ENCODE measurements around the gene GTPBP2. TPM values are rescaled to one million over a fixed set of nuclear protein-coding genes. Genes with fewer than 3 reads are reported as not detected.

GTPBP2 gene
- total RNA-seq, 1 experiment from 2014 or later: 59.4 TPM

DNA sequence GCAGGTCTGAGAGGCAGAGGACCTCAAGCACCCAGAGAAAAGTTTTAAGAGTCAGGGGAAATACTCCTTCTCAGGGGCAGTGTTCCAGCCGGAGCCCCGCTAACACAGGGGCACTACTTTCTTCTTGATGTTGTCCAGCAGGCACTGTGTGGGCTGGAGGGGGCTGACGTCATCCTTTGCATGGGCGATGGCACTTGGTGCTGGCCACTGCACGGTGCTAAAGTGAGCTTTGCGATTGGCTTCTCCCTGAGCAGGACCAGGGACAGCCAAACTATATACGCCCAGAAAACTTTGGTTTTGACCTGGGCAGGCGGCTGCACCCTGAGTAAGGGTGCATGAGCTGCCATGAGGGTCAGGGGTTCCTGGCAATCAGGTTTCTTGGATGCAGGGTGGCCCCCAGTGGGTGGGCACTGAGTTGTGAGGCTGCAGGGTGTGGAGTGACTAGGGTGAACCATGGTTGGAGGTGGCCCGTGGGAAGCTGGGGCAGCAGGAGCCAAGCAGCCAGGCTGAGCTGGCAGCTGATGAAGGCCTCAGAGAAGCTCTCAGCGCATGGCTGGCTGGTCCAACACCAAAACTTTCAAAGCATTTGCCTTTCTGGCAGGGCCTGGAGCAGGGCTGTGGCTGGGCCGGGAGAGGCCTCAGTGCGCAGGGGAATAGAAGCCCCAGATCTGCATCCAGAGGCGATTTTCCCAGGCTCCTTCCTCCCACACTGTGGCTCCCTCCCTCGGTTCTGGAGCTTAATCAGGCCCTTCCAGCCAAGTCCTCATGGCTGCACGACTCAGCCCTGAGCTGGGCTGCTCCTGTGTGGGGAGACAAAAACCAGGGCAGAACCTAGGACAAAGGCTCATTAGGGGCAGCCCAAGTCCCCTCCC is 40.2 kb upstream of the GTPBP2 start:
- Histone ChIP-seq H3K4me1 (ENCODE audit: control insufficient read depth, insufficient read depth, low read length) (peaks cover 9% of the 10 kb centered on the region), H3K9me3 (ENCODE audit: control insufficient read depth, insufficient read depth, low read depth, low read length) (no peaks in the 10 kb centered on the region), H3K27me3 (ENCODE audit: control insufficient read depth, insufficient read depth, low read length) (no peaks in the 10 kb centered on the region), H3K36me3 (ENCODE audit: control insufficient read depth, insufficient read depth, low read length) (no peaks in the 10 kb centered on the region), H3K4me3 (ENCODE audit: low read depth in 2 of 2, low read length in 2 of 2) (no peak overlapping the region), H3K27ac (ENCODE audit: low read length) (no peak overlapping the region)
- ChIA-PET POLR2A (interaction anchor here (0.5 to 1.0 kb wide), 2 partner anchors 18 to 1546 kb away, joined by 3 to 9 read pairs; no protein-coding TSS in a partner anchor), CTCF (interaction anchor here (0.6 kb wide), 1 partner anchor 24 kb away, joined by 4 read pairs; no protein-coding TSS in a partner anchor)
- ATAC-seq (peak; percentile 33), DNase-seq (ENCODE audit: low read depth, low spot score) (no peak)
- no TSS peak for BruUV-seq (replicated peaks)
- in situ Hi-C loops (cut with HindIII; ENCODE audit: low pct_unique_long_range_greater_than_20kb, low sequenced_read_pairs): no loop called here
- TF ChIP-seq POLR2AphosphoS5 (IDR thresholded peaks at IDR 0.05; ENCODE audit: low read depth, low read length) (peak; percentile 18; the same call in 1 of the 2 replicates), TCF7L2 (IDR thresholded peaks at IDR 0.05; ENCODE audit: low read depth, low read length) (no peak), SIN3A (IDR thresholded peaks at IDR 0.05; ENCODE audit: borderline replicate concordance, insufficient read depth, low read depth, low read length) (no peak)
- TF ChIP-seq, protein P1, sequence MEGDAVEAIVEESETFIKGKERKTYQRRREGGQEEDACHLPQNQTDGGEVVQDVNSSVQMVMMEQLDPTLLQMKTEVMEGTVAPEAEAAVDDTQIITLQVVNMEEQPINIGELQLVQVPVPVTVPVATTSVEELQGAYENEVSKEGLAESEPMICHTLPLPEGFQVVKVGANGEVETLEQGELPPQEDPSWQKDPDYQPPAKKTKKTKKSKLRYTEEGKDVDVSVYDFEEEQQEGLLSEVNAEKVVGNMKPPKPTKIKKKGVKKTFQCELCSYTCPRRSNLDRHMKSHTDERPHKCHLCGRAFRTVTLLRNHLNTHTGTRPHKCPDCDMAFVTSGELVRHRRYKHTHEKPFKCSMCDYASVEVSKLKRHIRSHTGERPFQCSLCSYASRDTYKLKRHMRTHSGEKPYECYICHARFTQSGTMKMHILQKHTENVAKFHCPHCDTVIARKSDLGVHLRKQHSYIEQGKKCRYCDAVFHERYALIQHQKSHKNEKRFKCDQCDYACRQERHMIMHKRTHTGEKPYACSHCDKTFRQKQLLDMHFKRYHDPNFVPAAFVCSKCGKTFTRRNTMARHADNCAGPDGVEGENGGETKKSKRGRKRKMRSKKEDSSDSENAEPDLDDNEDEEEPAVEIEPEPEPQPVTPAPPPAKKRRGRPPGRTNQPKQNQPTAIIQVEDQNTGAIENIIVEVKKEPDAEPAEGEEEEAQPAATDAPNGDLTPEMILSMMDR (IDR thresholded peaks at IDR 0.05): no peak
- TF ChIP-seq, protein P2, sequence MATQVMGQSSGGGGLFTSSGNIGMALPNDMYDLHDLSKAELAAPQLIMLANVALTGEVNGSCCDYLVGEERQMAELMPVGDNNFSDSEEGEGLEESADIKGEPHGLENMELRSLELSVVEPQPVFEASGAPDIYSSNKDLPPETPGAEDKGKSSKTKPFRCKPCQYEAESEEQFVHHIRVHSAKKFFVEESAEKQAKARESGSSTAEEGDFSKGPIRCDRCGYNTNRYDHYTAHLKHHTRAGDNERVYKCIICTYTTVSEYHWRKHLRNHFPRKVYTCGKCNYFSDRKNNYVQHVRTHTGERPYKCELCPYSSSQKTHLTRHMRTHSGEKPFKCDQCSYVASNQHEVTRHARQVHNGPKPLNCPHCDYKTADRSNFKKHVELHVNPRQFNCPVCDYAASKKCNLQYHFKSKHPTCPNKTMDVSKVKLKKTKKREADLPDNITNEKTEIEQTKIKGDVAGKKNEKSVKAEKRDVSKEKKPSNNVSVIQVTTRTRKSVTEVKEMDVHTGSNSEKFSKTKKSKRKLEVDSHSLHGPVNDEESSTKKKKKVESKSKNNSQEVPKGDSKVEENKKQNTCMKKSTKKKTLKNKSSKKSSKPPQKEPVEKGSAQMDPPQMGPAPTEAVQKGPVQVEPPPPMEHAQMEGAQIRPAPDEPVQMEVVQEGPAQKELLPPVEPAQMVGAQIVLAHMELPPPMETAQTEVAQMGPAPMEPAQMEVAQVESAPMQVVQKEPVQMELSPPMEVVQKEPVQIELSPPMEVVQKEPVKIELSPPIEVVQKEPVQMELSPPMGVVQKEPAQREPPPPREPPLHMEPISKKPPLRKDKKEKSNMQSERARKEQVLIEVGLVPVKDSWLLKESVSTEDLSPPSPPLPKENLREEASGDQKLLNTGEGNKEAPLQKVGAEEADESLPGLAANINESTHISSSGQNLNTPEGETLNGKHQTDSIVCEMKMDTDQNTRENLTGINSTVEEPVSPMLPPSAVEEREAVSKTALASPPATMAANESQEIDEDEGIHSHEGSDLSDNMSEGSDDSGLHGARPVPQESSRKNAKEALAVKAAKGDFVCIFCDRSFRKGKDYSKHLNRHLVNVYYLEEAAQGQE (IDR thresholded peaks at IDR 0.05; ENCODE audit: insufficient read depth in 1 of 2, low read depth in 2 of 2, low read length in 1 of 2): no peak
- intact Hi-C loops (cut with micrococcal nuclease; ENCODE audit: unreplicated experiment): loop anchor here (5.0 kb wide), 1 partner anchor 103 kb away; the partner anchor contains the start of gene VEGFA

DNA sequence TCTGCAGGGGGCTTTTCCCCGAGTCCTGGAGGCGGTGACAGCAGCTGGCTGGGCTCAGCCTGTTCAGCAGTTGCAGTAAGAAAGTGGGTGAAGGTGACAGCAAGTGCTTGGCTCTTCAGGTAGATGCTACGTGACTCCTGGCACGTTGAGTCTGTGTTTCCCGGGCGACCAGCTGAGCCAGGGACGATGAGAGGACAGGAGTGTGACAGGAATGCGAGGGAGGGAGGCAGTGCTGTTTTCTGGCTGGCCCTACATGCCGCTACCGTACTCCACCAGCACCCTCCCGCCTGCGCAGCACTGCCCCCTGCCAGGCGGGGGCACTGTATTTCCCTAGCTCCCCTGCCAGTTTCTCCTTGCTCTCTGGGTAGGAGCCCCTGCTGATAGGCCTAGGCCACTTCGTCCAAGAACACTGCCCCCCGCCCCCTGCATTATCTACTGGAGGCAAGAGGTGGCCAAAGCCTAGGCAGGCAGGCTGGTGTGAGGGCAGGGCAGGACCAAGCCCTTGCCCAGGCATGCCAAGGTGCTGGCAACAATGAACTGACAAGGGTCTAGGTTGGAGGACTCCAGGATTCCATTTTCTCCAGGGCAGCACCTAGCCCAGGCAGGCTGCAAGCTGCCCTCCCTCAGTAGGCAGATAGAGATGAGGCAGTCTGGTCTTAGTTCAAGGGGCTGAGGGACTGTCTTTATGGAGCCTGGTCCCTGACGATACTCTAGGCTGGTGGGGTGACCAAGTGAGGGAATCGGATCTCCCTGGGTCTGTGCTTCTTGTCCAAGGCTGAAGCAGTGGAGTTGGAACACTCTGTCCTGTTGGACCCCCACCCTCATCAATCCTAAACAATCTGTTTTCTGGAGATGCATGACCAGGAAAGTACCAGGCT is 39.3 kb upstream of the GTPBP2 start:
- in situ Hi-C loops (cut with HindIII; ENCODE audit: low pct_unique_long_range_greater_than_20kb, low sequenced_read_pairs) (no loop called here), intact Hi-C loops (cut with micrococcal nuclease; ENCODE audit: unreplicated experiment) (loop anchor here (5.0 kb wide), 1 partner anchor 104 kb away; the partner anchor contains the start of gene VEGFA)
- TF ChIP-seq POLR2AphosphoS5 (IDR thresholded peaks at IDR 0.05; ENCODE audit: low read depth, low read length): peak; percentile 24; the same call in 1 of the 2 replicates
- TF ChIP-seq, protein P2 (IDR thresholded peaks at IDR 0.05; ENCODE audit: insufficient read depth in 1 of 2, low read depth in 2 of 2, low read length in 1 of 2): no peak
- TF ChIP-seq TCF7L2 (IDR thresholded peaks at IDR 0.05; ENCODE audit: low read depth, low read length): no peak
- no peak for TF ChIP-seq SIN3A (IDR thresholded peaks at IDR 0.05; ENCODE audit: borderline replicate concordance, insufficient read depth, low read depth, low read length)
- TF ChIP-seq, protein P1 (IDR thresholded peaks at IDR 0.05): no peak; the same call in 1 of the 2 replicates
- Histone ChIP-seq H3K4me3 (ENCODE audit: low read depth in 2 of 2, low read length in 2 of 2) (no peak overlapping the region), H3K4me1 (ENCODE audit: control insufficient read depth, insufficient read depth, low read length) (peaks cover 9% of the 10 kb centered on the region), H3K36me3 (ENCODE audit: control insufficient read depth, insufficient read depth, low read length) (no peaks in the 10 kb centered on the region), H3K27me3 (ENCODE audit: control insufficient read depth, insufficient read depth, low read length) (no peaks in the 10 kb centered on the region), H3K9me3 (ENCODE audit: control insufficient read depth, insufficient read depth, low read depth, low read length) (no peaks in the 10 kb centered on the region), H3K27ac (ENCODE audit: low read length) (no peak overlapping the region)
- DNase-seq (ENCODE audit: low read depth, low spot score) (no peak), ATAC-seq (peak; percentile 67)
- CTCF ChIA-PET: interaction anchor here (1.0 to 2.0 kb wide), 2 partner anchors 37 to 411 kb away, joined by 3 to 10 read pairs; no protein-coding TSS in a partner anchor
- POLR2A ChIA-PET: no interaction called here
- BruUV-seq (replicated peaks): no TSS peak
